H1 (cell line): Measurements from ENCODE around the gene HS1BP3. TPM values are rescaled to one million over a fixed set of nuclear protein-coding genes. Genes with fewer than 3 reads are reported as not detected.

ENCODE experiments used
- EP300 ChIP-seq, 2 experiments: IDR thresholded peaks; 1 replicate in 1 of 2; 2 replicates in 1 of 2; pipeline ENCODE4 v1.6.1; 2011 to 2012; ENCODE audit warnings: low read depth in 2 of 2, low read length in 2 of 2, mild to moderate bottlenecking in 2 of 2, borderline replicate concordance in 1 of 2, inconsistent platforms in 1 of 2, moderate library complexity in 1 of 2
- KDM1A ChIP-seq: fragments of 200-600, 300-600 bp; sonication (generic); IDR thresholded peaks from 2 replicates; pipeline ENCODE4 v1.7.1; 2016; ENCODE audit warnings: mild to moderate bottlenecking, low read length, borderline replicate concordance
- SP4 ChIP-seq: IDR thresholded peaks from 2 replicates; pipeline ENCODE4 v1.6.1; 2012; ENCODE audit warnings: low read length, inconsistent platforms
- polyA plus RNA-seq, 7 experiments: library from polyadenylated mRNA; depleted of rRNA in 3 of 7; stranded (reverse) in 5 of 7; unstranded in 2 of 7; fragments of >200 nt in 5 of 7; fragments of 200-250 nt in 2 of 7; gene quantifications; 1 replicate in 5 of 7; 2 replicates in 1 of 7; 4 replicates in 1 of 7; pipeline versions ENCODE4 v1.2.1 to v1.2.3, GENCODE V29; 2011 to 2013; ENCODE audit warnings: missing spikeins in 2 of 7, mixed read lengths in 2 of 7
- total RNA-seq: library from RNA; stranded (reverse); fragmentation: NEBNext Ultra II Directional; extraction: Animal tissue kit (Norgen Biotek cat#: 25700); gene quantifications from 2 replicates; pipeline ENCODE4 v1.2.1, GENCODE V29; 2021

Gene HS1BP3
- total and polyA plus RNA-seq, 2 of the 8 experiments (the other 6 are each of a cell fraction or from before 2014, with no cell fraction given), result 11.1 to 11.3 TPM

GRCh38 chr2:20697322-20697934, 46.5 kb upstream of the HS1BP3 start (continued):
- TF ChIP-seq SP4 (no peak), EP300 (IDR thresholded peaks at IDR 0.05; ENCODE audit: borderline replicate concordance in 1 of 2, low read depth in 2 of 2, low read length in 2 of 2) (no peak), KDM1A (no peak)
